Stimulated activated CD8-positive, alpha-beta memory T cell treated with anti-CD3 and anti-CD28 coated beads, Interleukin-4, amount 100 ng/mL, for 4 hours (primary cell): ENCODE measurements around the gene DDX3X.
"Not testable (repeated sequence)": the region's sequence is repeated elsewhere in the genome, so short reads cannot be mapped to it uniquely, and the experiment has no call there.

Experiments used
- DNase-seq, 2 donors: peaks; one replicate each; pipeline ENCODE4 v3.0.0-alpha.2; 2020; ENCODE audit warnings: low read depth in 2 of 2, low spot score in 1 of 2

DDX3X gene

GRCh38 chrX:41369152-41369551 lies 35.2 kb downstream of the DDX3X start:
- no peak for DNase-seq

- DNase-seq = not testable (repeated sequence)
These were observed 37.6 kb downstream of the DDX3X start for GRCh38 chrX:41371575-41371974.

- no peak for DNase-seq
These were observed 40.1 kb downstream of the DDX3X start for GRCh38 chrX:41373989-41374606.

GRCh38 chrX:41377624-41378023 lies 43.7 kb downstream of the DDX3X start:
- DNase-seq = peak in 1 of 2 donors; percentile 19

GRCh38 chrX:41381685-41382084 lies 47.7 kb downstream of the DDX3X start:
- DNase-seq = no peak

- no peak for DNase-seq
These were observed 49.0 kb downstream of the DDX3X start for GRCh38 chrX:41382714-41383645.

- no peak for DNase-seq
These were observed 50.2 kb downstream of the DDX3X start for GRCh38 chrX:41384051-41384705.

- DNase-seq = no peak
These were observed 52.4 kb downstream of the DDX3X start for GRCh38 chrX:41386222-41386990.

- DNase-seq = no peak
These were observed 54.6 kb downstream of the DDX3X start for GRCh38 chrX:41388543-41388942.

GRCh38 chrX:41389311-41389888 lies 55.4 kb downstream of the DDX3X start:
- DNase-seq = no peak

- not testable (repeated sequence) for DNase-seq
These were observed 56.6 kb downstream of the DDX3X start for GRCh38 chrX:41390576-41390975.

- no peak for DNase-seq
These were observed 57.6 kb downstream of the DDX3X start for GRCh38 chrX:41391606-41392005.

- no peak for DNase-seq
These were observed 60.3 kb downstream of the DDX3X start for GRCh38 chrX:41394293-41394692.

GRCh38 chrX:41397219-41397618 lies 63.3 kb downstream of the DDX3X start:
- DNase-seq = no peak

GRCh38 chrX:41397768-41398167 lies 63.8 kb downstream of the DDX3X start:
- DNase-seq = no peak

GRCh38 chrX:41402556-41402955 lies 68.6 kb downstream of the DDX3X start:
- DNase-seq = not testable (repeated sequence)

- no peak for DNase-seq
These were observed 71.6 kb downstream of the DDX3X start for GRCh38 chrX:41405551-41405950.

GRCh38 chrX:41406201-41406600 lies 72.2 kb downstream of the DDX3X start:
- no peak for DNase-seq

GRCh38 chrX:41407816-41408215 lies 73.9 kb downstream of the DDX3X start:
- DNase-seq = no peak

GRCh38 chrX:41408576-41408975 lies 74.6 kb downstream of the DDX3X start:
- no peak for DNase-seq

- DNase-seq = no peak
These were observed 75.0 kb downstream of the DDX3X start for GRCh38 chrX:41409006-41409405.
